ENCODE measurements around the gene STXBP5.

The STXBP5 gene

DNA sequence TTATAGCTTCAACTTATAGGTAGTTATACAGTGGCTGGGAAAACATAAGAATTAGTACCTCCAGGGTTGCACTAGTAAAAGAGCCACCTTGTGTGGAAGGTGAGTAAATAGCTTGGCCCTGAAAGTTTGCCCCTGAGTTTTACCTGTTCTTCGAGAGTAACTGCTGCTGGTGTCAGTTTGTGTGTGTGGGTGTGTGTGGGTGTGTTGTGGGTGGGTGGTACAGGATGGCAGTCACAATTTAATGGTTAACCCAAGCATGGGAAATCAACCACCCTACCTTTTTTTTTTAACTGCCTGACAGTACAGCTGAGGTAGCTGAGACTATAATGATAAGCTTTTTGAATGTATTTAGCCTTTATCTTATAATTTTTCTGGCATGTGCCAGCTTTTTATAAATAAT lies 137.3 kb downstream of the STXBP5 start:
- H3K56ac ChIP-seq (ENCODE audit: low read length): no peak overlapping the region
- H3K4me2 ChIP-seq (ENCODE audit: low read length): no peak overlapping the region
- H2BK5ac ChIP-seq (ENCODE audit: low read length): no peak overlapping the region
- no peaks in the 10 kb centered on the region for H3K79me2 ChIP-seq (ENCODE audit: control insufficient read depth, insufficient read depth, low read length)
- no peak for DNase-seq
- H3K27me3 ChIP-seq (ENCODE audit: insufficient read depth, low read length, poor library complexity): no peaks in the 10 kb centered on the region
- H3K4ac ChIP-seq (ENCODE audit: low read depth, low read length): no peak overlapping the region
- H3K36me3 ChIP-seq (ENCODE audit: control insufficient read depth, insufficient read depth, low read length): no peaks in the 10 kb centered on the region
- H2BK15ac ChIP-seq (replicated peaks; ENCODE audit: low read depth): no peak overlapping the region
- H3K27ac ChIP-seq (ENCODE audit: low read depth, low read length): no peak overlapping the region
- H3K9ac ChIP-seq (ENCODE audit: low read length): no peak overlapping the region
- no peak overlapping the region for H2AK5ac ChIP-seq (ENCODE audit: low read length)
- no peaks in the 10 kb centered on the region for H3K4me1 ChIP-seq (ENCODE audit: control insufficient read depth, low read depth, low read length)
- no CpG with 5 or more reads among the region's 1 CpG for WGBS (ENCODE audit: extremely low coverage, insufficient coverage, low lambda C conversion rate)
- H3K79me1 ChIP-seq (ENCODE audit: low read length): no peaks in the 10 kb centered on the region
- no peak overlapping the region for H4K5ac ChIP-seq (ENCODE audit: low read length)
- no peak overlapping the region for H4K8ac ChIP-seq (ENCODE audit: low read depth, low read length)
- no peak overlapping the region for H2BK120ac ChIP-seq (ENCODE audit: low read depth, low read length)
- H3K4me3 ChIP-seq (ENCODE audit: low read length): no peak overlapping the region
- H3K18ac ChIP-seq (ENCODE audit: low read length): no peak overlapping the region
- no peak overlapping the region for H3K23ac ChIP-seq (ENCODE audit: low read length)

- Histone ChIP-seq H2BK15ac (replicated peaks; ENCODE audit: low read depth) (no peak overlapping the region), H3K79me1 (ENCODE audit: low read length) (no peaks in the 10 kb centered on the region), H3K56ac (ENCODE audit: low read length) (no peak overlapping the region)
Observed at GRCh38 chr6:147345902-147346301, 141.7 kb downstream of the STXBP5 start.

DNA sequence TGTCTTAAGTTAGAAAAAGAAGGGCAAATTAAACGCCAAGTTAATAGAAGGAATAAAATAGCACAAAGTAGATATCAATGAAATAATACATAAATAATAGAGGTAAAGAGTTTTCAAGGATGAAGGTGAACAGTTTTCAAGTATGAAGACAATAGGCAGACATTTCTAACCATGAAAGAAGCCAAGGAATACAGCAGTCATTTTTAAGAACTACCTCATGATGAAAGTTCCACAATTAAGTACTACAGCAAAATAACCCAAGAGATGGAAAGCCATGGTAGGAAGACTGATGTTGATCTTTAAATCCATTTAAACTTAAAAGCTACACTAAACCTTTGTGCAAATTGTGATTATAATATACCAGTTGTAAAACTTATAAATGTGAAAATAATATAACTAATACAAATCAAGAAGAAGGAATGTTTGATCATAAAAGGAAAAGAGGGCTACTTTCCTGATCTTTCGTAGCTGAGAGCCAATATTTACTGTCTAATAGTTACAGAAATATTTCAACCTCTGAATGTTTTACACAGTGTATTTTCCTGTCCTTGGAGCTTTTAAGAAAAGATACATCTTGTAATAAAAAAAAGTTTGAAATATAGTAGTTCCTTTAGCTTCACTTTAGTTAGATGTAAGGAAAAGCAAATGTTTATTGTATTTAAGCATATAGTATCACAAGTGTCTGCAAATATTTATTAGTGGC lies 143.1 kb downstream of the STXBP5 start:
- H3K4me3 ChIP-seq (ENCODE audit: low read length): no peak overlapping the region
- no peaks in the 10 kb centered on the region for H3K4me1 ChIP-seq (ENCODE audit: control insufficient read depth, low read depth, low read length)
- H3K79me2 ChIP-seq (ENCODE audit: control insufficient read depth, insufficient read depth, low read length): no peaks in the 10 kb centered on the region
- H4K5ac ChIP-seq (ENCODE audit: low read length): no peak overlapping the region
- no peak overlapping the region for H3K4me2 ChIP-seq (ENCODE audit: low read length)
- H3K27me3 ChIP-seq (ENCODE audit: insufficient read depth, low read length, poor library complexity): no peaks in the 10 kb centered on the region
- H4K8ac ChIP-seq (ENCODE audit: low read depth, low read length): no peak overlapping the region
- no peak overlapping the region for H3K56ac ChIP-seq (ENCODE audit: low read length)
- H3K23ac ChIP-seq (ENCODE audit: low read length): no peak overlapping the region
- H3K79me1 ChIP-seq (ENCODE audit: low read length): no peaks in the 10 kb centered on the region
- no peak overlapping the region for H3K18ac ChIP-seq (ENCODE audit: low read length)
- no peak overlapping the region for H2BK5ac ChIP-seq (ENCODE audit: low read length)
- H3K9ac ChIP-seq (ENCODE audit: low read length): no peak overlapping the region
- DNase-seq: no peak
- no peaks in the 10 kb centered on the region for H3K36me3 ChIP-seq (ENCODE audit: control insufficient read depth, insufficient read depth, low read length)
- no peak overlapping the region for H3K27ac ChIP-seq (ENCODE audit: low read depth, low read length)
- no peak overlapping the region for H2AK5ac ChIP-seq (ENCODE audit: low read length)
- H2BK15ac ChIP-seq (replicated peaks; ENCODE audit: low read depth): no peak overlapping the region
- WGBS (ENCODE audit: extremely low coverage, insufficient coverage, low lambda C conversion rate): no CpG with 5 or more reads among the region's 2 CpGs
- no peak overlapping the region for H3K4ac ChIP-seq (ENCODE audit: low read depth, low read length)
- H2BK120ac ChIP-seq (ENCODE audit: low read depth, low read length): no peak overlapping the region

More at GRCh38 chr6:147345902-147346301, 141.7 kb downstream of the STXBP5 start:
- Histone ChIP-seq H4K8ac (ENCODE audit: low read depth, low read length) (no peak overlapping the region), H3K79me2 (ENCODE audit: control insufficient read depth, insufficient read depth, low read length) (no peaks in the 10 kb centered on the region), H3K9ac (ENCODE audit: low read length) (no peak overlapping the region), H3K18ac (ENCODE audit: low read length) (no peak overlapping the region), H3K4ac (ENCODE audit: low read depth, low read length) (no peak overlapping the region), H3K4me3 (ENCODE audit: low read length) (no peak overlapping the region), H3K27ac (ENCODE audit: low read depth, low read length) (no peak overlapping the region), H2BK120ac (ENCODE audit: low read depth, low read length) (no peak overlapping the region), H2BK5ac (ENCODE audit: low read length) (no peak overlapping the region), H3K36me3 (ENCODE audit: control insufficient read depth, insufficient read depth, low read length) (no peaks in the 10 kb centered on the region), H3K27me3 (ENCODE audit: insufficient read depth, low read length, poor library complexity) (no peaks in the 10 kb centered on the region), H3K4me2 (ENCODE audit: low read length) (no peak overlapping the region), H3K4me1 (ENCODE audit: control insufficient read depth, low read depth, low read length) (no peaks in the 10 kb centered on the region), H2AK5ac (ENCODE audit: low read length) (no peak overlapping the region), H3K23ac (ENCODE audit: low read length) (no peak overlapping the region), H4K5ac (ENCODE audit: low read length) (no peak overlapping the region)
- no CpG with 5 or more reads among the region's 2 CpGs for WGBS (ENCODE audit: extremely low coverage, insufficient coverage, low lambda C conversion rate)
- DNase-seq: no peak

DNA sequence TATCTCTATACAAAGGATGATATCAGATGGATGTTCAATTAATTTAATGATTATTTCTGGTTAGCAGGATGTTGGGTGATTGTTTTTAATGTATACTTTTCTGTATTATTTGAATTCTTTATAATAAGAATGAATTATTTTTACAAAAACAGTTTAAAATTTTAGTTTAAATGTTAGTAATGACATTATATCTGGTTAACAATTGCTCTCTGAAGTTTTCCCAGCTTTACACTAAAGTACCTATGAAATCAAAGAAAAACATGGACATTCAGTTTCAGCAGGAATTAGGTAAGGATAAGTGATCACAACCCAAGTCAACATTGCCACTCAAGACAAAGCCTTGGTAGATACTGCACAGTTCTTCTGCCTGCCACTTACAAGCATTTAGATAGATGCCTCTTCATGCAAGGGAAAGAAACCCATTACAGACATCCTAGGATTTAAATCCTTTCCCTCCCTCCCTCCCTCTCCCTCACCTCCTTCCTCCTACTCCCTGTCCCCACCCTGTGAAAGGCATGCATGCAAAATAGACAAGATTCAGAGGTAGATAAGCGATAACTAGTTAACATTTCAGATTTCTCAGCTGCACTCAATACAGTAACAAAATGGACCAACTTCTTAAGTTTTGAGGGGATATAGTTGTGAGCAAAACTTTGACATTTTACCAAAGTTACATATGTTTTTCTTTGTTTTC lies 143.8 kb downstream of the STXBP5 start:
- H3K9ac ChIP-seq (ENCODE audit: low read length): no peak overlapping the region
- H3K79me2 ChIP-seq (ENCODE audit: control insufficient read depth, insufficient read depth, low read length): no peaks in the 10 kb centered on the region
- peak; percentile 44 for DNase-seq
- no peak overlapping the region for H3K4me3 ChIP-seq (ENCODE audit: low read length)
- H2BK15ac ChIP-seq (replicated peaks; ENCODE audit: low read depth): no peak overlapping the region
- no peak overlapping the region for H3K4me2 ChIP-seq (ENCODE audit: low read length)
- no peak overlapping the region for H3K27ac ChIP-seq (ENCODE audit: low read depth, low read length)
- no peak overlapping the region for H4K8ac ChIP-seq (ENCODE audit: low read depth, low read length)
- H3K56ac ChIP-seq (ENCODE audit: low read length): no peak overlapping the region
- no peak overlapping the region for H2BK120ac ChIP-seq (ENCODE audit: low read depth, low read length)
- no peaks in the 10 kb centered on the region for H3K36me3 ChIP-seq (ENCODE audit: control insufficient read depth, insufficient read depth, low read length)
- no peaks in the 10 kb centered on the region for H3K79me1 ChIP-seq (ENCODE audit: low read length)
- WGBS (ENCODE audit: extremely low coverage, insufficient coverage, low lambda C conversion rate): no CpG with 5 or more reads among the region's 1 CpG
- H3K4me1 ChIP-seq (ENCODE audit: control insufficient read depth, low read depth, low read length): no peaks in the 10 kb centered on the region
- H3K18ac ChIP-seq (ENCODE audit: low read length): no peak overlapping the region
- H2AK5ac ChIP-seq (ENCODE audit: low read length): no peak overlapping the region
- H2BK5ac ChIP-seq (ENCODE audit: low read length): no peak overlapping the region
- no peak overlapping the region for H3K23ac ChIP-seq (ENCODE audit: low read length)
- H4K5ac ChIP-seq (ENCODE audit: low read length): no peak overlapping the region
- H3K27me3 ChIP-seq (ENCODE audit: insufficient read depth, low read length, poor library complexity): no peaks in the 10 kb centered on the region
- no peak overlapping the region for H3K4ac ChIP-seq (ENCODE audit: low read depth, low read length)

DNA sequence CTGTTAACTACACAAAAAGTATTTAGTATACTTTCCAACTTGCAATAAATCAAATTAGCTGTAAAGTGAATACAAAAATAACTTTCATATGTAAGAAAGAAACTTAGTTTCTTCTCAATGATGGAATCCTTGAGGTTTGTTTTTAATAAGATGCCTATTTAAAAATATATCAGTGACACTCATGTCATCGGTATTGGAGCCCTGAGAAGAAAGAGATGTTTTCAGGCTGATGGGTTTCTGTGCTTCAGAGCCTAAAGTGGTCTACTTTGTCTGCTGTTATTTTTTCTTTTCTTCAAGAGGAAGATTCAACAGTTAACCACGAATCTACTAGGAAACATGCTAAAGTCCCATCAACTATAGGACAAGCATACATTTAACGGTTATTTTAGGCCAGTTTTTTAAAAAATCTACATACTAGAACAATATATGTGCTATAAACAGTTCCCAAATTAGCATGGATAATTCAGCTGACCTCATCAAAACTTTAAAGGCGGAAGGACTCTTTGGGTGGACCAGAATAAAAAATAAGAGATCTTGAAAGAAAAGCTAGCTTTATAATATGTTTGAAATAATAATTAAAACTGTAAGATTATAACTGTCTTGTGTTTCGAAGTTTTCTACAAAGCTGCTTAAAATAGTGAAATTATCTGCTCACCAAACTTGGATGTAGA lies 157.2 kb downstream of the STXBP5 start:
- Histone ChIP-seq H2AK5ac (ENCODE audit: low read length) (no peak overlapping the region), H3K27me3 (ENCODE audit: insufficient read depth, low read length, poor library complexity) (no peaks in the 10 kb centered on the region), H4K8ac (ENCODE audit: low read depth, low read length) (no peak overlapping the region), H3K4me2 (ENCODE audit: low read length) (no peak overlapping the region), H2BK120ac (ENCODE audit: low read depth, low read length) (no peak overlapping the region), H3K18ac (ENCODE audit: low read length) (no peak overlapping the region), H2BK5ac (ENCODE audit: low read length) (no peak overlapping the region), H3K79me2 (ENCODE audit: control insufficient read depth, insufficient read depth, low read length) (no peaks in the 10 kb centered on the region), H3K27ac (ENCODE audit: low read depth, low read length) (no peak overlapping the region), H3K56ac (ENCODE audit: low read length) (no peak overlapping the region), H3K79me1 (ENCODE audit: low read length) (no peaks in the 10 kb centered on the region), H3K36me3 (ENCODE audit: control insufficient read depth, insufficient read depth, low read length) (no peaks in the 10 kb centered on the region), H3K9ac (ENCODE audit: low read length) (no peak overlapping the region), H2BK15ac (replicated peaks; ENCODE audit: low read depth) (no peak overlapping the region), H3K4me1 (ENCODE audit: control insufficient read depth, low read depth, low read length) (no peaks in the 10 kb centered on the region), H3K23ac (ENCODE audit: low read length) (no peak overlapping the region), H3K4ac (ENCODE audit: low read depth, low read length) (no peak overlapping the region), H3K4me3 (ENCODE audit: low read length) (no peak overlapping the region), H4K5ac (ENCODE audit: low read length) (no peak overlapping the region)
- no peak for DNase-seq
- no CpG with 5 or more reads among the region's 5 CpGs for WGBS (ENCODE audit: extremely low coverage, insufficient coverage, low lambda C conversion rate)

Measured in mesendoderm (in vitro differentiated cells).